Activated CD4-positive, alpha-beta T cell treated with anti-CD3 and anti-CD28 coated beads, Interleukin-2, amount 50 U/mL, for 4 hours (primary cell): Measurements from ENCODE around the gene MPPE1.
A peak's percentile ranks its signal among the peaks of the same experiment; 100 is the strongest.
"Not testable (repeated sequence)": the region's sequence is repeated elsewhere in the genome, so short reads cannot be mapped to it uniquely, and the experiment has no call there.

ENCODE experiments used
- DNase-seq, 2 experiments: peaks; one replicate each; pipeline ENCODE4 v3.0.0-alpha.2; 2020

Gene MPPE1, protein sequence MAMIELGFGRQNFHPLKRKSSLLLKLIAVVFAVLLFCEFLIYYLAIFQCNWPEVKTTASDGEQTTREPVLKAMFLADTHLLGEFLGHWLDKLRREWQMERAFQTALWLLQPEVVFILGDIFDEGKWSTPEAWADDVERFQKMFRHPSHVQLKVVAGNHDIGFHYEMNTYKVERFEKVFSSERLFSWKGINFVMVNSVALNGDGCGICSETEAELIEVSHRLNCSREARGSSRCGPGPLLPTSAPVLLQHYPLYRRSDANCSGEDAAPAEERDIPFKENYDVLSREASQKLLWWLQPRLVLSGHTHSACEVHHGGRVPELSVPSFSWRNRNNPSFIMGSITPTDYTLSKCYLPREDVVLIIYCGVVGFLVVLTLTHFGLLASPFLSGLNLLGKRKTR

DNA sequence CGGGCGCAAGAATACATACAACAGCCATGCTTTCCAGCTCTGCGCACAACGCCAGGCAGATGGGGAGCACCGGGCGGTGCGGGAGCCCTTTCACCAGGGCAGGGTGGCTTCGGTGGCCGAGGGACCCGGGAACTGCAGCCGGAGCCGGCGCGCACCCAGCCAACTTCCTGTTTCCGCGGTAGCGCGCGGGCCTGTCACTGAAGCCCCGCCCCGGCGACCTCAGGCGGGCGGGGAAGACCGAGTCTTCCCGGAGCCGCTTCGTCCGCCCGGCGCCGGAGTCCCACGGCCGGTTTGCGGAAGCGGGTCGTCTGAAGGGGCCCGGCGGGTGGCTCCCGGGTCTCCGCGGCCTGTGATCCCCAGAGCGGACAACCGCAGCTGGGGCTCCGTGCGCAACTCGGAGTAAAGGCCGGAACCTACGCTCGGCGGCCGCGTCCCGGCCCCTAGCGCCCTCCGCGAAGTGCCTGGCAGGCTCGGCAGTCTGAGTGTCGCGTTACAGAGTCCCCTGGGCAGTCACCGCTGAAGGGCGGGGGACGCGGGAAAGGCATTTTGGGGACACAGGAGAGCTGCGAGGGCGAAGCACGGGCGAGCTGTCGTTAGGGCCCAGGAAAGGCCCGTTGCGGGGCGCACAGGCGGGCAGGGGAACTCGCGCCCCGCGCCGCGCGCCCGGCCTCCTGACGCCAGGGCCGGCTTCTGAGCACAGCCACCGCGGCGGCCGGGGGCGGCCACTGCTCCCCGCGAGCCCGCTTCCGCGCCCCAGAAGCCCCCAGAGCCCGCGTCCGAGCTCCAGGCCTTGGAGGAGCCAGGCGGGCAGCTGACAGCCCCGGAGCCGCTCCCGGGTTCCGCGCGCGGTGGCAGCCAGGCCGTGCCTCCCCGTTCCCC lies at the start of gene MPPE1:
Gene MPPE1 (minus strand): TSS at position 136 of the 879 bp plus-strand sequence. CDS start 11,053 bp downstream, outside the sequence.
- peak; percentile 71 to 75 for DNase-seq

DNA sequence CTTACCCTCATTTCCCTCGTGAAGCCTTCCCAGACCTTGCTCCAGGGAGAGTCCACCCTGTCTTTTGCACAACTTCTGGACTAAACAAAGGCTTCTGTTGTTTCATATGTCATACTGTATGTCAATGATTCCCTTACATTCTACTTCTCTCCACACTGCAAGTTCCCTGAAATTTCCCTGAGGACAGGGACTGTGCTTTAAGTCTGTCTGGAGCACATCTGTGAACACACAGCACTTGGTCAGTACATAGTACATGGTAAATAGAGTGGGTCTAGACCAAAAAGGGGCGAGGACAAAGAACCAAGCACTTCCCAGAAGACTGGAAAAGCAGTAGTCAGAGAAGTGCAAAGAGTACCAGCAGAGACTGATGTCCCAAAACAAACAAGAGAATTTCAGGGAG lies 49.5 kb upstream of the MPPE1 start:
- DNase-seq, result no peak

DNA sequence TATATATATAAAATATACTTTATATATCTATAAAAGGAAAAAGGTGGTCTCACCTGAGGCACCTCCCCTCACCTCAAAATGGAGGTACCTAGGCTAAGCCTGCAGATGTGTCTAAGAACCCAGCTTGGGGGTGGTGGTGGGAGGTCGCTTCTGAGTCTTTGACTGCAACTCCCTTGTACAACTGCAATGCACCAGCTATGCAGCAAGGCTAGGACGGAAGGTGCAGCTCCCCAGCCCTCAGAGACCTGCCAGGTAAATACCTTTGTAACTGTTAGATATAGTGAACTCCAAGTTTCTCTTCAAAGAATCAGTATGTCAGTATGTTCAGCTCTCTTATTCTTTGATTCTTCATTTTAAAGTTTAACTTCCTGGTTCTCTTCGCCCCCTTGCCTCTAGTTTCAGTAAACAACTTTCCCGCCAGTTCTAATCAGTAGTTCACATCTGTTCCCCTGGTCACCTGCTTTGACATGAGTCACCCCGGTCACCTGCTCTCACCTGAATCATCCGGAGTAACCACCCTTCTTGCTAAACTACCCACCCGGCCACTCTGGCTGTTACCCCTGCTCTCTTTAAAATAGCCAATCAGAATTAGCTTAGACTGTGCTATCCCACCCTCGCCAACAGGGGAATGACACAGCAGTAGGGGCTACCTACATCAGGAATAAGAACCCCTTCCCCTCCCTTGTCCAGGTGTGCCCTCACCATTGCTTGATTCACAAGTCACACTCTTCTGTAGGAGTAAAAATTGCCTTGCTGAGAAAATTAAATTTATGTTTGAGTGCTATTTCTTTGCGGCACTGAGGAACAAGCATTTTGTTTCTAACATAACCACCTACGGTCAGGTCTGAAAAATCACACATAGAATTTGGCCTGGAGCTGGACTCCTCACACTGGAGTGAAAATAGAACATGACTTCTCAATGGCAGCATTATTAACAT lies 48.5 kb upstream of the MPPE1 start:
- no peak for DNase-seq

DNA sequence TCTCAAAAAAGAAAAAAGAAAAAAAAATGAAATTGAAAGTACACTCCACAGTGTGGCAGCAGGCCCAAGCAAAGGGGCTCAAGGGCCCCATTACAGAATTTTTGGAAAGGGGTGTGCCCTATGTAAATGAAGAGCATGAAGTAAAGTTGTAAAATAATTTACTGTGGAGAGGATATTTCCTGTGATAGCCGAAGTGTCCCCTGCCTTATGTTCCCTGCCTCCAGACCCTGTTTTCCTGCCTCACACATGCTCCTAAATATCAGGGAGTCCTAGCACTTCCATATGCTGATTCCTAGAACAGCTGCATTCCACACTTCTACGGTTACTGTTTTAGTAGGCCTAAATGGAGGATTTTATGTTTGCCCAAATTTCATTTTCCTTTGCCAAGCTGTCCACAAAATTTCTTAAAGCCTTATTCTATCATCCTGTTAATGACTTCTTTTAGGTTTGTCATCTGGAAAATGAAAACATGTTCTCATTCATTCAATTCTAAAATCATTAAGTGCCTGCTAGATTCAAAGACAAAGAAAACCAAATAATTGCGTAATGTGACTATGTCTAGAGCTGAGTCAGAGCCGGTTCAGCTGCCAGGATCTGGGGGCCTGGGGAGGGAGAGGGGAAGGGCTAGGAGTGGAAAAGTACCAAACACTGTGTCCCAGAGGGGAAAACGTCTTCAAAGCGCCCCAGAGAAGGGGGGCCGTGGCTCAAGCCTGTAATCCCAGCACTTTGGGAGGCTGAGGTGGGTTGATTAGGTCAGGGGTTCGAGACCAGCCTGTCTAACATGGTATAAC lies 47.3 kb upstream of the MPPE1 start:
- no peak for DNase-seq

DNA sequence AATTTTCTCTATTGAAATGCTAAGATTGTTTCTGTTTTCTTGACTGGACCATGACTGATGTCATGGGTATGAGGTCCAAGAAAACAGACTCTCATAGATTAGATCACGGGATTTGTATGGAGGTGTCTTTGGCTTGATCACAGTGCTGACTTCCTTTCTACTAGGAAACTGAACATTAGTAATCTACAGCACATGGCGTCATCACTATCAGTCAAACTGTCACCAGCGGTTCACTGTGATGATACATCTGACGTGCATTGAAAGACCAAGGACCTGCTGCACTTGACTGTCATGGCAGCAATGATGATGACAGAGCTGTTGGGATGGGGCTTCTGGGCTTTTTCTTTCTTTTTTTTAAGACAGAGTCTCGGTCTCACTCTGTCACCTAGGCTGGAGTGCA lies 45.0 kb upstream of the MPPE1 start:
- DNase-seq, result no peak

DNA sequence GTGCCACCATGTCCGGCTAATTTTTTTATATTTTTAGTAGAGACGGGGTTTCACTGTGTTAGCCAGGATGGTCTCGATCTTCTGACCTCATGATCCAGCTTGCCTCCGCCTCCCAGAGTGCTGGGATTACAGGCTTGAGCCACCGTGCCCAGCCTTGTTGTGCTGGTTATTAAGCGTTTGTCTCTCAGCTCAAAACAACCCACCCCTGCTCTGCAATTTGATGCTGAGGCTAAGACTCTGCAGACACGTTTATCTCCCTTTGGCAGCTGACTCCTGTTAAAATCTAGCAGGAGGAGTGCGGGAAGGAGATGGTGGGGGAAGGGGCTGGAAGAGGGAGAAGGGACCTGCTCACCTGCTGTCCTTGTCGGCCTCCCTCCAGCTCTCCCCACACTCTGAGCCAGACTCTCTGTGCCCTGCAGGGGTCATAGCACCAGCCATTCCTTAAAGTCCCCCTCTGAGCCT lies 43.3 kb upstream of the MPPE1 start:
- DNase-seq, result no peak

DNA sequence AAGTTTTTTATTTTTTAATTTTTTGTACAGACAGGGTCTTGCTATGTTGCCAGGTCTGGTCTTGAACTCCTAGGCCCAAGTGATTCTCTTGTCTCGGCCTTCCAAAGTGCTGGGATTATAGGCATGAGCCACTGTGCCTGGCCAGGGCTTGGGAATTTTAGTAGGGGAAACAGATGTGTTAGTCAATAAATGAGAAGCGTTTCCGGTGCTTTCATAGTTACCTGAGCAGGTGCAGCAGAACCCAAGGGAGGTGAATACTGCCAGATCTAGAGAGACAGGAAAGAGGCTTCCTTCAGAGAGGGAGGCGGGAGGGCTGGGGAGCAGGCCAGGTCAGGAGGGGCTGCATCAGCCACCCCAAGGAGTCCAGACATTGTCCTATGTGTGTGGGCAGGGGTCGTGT lies 42.7 kb upstream of the MPPE1 start:
- DNase-seq, result no peak

DNA sequence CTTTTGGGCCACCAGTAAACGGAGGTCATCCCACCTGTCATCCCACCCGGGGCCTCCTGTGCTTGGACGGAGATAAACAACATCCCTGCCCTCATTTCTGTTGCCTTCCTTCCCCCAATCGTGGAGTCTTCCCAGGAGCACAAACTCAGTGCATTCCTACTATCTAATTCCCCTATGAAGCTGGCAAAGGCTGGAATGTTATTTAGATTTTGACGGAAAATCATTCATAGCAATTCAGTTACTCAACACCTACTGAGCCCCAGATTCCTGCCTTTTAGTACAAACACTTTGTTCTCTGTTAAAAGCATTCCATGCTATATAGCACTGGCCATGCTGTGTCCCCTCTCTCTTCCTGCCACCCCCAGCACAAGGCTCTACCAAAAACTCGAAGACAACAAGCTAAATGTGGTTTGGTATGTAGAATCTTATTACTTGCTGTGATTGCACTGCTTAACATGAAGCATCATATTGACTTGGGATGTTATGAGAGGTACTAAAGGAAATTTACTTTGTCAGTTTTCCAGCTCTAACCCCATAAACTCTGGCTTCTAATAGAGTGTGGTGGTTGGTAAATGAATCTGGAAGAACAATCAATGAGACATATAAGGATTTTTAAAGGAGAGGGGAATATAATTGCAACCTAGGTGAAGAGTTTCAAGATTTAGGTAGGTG lies 40.9 kb upstream of the MPPE1 start:
- no peak for DNase-seq

DNA sequence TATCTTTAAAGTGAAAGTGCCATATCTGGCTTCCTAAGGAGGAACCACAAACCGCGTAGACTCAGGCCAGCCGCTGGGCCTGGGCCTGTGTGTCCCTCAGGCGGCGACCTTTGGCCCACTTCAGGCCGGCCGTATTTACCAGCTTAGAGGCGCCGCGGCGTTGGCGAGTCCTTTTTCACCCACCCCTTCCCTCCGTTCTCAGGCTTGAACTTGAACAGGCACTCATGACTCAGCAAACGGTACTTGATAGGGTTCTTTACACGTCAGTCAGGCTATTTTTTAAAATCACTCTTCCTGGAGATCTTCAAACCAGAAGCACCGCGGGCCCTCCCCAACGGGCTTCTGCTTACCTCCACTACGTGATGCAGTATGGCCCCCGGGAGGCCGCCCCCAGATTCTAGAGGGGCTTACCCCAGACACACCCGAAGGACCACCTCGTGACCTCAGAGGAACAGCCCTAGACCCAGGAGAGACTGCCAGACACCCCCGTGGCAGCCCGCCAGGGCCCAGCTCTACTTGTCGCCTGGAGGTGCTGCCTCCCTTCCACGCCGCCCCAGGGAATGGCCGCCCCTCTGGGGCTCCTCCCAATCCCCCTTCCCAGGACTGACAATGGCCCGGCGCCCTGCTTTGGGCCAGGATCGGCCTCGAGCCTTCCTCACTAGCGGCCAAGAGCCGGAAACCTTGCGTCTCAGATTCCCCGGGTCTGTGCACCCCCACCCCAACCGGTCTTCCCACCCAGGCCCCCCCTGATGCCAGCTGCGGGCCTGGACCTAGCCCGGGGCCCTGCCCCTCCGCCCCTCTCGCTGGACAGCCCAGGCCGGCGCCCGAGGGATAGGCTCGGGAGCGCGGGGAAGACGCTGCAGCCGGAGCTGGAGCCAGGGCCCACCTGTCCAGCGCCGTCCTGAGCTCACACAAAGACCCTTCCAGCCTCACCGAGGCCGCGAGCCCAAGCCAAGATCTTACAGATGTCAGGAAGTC lies 39.4 kb upstream of the MPPE1 start:
- DNase-seq, result peak; percentile 40 to 42

DNA sequence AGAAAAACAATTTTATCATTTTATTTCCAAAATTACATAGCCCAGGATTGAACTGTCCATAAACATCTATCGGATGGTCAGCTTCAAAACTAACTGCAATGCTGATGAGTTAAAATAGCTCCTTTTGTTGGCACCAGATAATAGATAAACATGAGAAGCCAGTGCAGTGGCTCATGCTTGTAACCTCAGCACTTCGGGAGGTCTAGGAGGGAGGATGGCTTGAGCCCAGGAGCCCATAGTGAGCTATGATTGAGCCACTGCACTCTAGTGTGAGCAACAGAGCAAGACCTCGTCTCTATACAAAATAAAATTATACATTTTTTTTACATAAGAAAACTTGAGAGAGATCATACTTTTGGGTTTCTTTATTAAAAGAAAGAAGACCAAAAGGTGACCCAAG lies 38.6 kb upstream of the MPPE1 start:
- DNase-seq, result no peak

DNA sequence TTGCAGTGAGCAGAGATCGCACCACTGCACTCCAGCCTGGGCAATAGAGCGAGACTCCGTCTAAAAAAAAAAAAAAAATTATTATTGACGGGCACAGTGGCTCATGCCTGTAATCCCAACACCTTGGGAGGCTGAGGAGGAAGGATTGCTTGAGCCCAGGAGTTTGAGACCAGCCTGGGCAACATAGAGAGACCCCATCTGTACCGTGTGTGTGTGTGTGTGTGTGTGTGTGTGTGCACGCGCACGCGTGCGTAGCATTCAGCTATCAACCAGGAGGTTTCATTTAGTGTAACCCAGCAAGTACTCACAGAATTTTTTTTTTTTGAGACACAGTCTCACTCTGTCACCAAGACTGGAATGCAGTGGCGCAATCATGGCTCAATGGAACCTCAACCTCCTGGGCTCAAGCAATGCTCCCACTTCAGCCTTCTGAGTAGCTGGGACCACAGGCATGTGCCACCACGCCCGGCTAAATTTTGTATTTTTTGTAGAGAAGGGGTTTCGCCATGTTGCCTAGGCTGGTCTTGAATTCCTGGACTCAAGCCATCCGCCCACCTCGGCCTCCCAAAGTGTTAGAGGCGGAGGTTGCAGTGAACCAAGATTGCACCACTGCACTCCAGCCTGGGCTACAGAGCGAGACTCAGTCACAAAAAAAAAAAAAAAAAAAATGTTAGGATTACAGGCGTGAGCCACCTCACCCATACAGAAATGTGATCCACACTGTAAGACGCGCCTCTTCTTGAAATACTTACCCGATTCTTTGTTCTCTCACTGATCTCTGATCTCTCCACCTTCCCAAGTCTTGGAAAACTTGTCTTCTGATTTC lies 37.9 kb upstream of the MPPE1 start:
- DNase-seq, result not testable (repeated sequence)

DNA sequence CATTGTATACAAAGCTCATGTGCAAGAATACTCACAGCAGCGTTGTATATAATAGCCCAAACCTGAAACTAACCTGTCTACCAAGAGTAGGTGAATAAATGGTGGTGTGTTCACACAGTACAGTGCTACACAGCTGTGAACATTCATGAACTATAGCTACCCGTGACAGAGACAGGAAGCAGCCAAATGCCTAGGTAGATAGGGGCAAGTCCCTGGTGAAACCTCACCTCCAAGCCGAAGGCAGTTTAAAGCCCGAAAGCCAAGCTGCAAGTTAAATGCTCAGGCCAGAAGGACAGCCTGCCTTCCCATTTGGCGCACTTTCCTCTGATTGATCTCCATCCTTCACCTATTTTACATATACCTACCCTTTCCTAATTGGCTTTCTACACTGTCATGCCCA lies 36.7 kb upstream of the MPPE1 start:
- no peak for DNase-seq

DNA sequence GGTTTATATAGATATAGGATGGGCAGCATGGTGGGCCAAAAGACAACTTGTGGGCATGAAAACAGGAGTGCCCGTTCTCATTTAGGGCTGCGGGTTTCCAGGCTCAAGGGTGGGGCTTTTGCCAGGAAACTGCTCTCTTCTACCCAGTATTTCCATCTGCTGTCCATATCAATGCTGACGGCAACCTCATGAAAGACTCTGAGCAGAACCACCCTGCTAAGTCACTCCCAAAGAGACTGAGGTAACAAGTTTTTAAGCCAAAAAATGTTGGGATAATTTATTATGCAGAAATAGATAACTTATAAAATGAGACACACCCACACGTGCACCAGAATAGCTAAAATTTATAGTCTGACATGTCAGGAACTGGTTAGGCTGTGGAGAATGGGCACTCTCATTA lies 36.1 kb upstream of the MPPE1 start:
- no peak for DNase-seq

DNA sequence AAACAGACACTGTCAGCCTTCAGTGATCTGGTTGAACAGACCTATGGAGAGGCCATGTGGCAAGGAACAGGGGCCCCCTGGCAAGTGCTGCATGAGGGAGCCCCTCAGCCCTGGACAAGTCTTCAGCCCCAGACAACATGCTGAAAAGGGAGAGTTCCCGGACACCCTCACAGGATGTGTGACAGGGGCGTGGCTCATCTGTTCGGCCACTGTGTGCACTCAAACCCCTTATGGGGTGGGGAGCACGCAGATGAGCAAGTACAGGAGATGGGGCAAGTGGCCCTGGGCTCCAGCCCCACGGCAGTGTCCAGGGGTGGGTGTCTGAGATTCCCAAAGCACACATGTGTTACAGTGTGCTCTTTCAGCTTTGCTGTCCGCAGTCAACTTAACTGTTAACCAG lies 35.4 kb upstream of the MPPE1 start:
- DNase-seq, result no peak

DNA sequence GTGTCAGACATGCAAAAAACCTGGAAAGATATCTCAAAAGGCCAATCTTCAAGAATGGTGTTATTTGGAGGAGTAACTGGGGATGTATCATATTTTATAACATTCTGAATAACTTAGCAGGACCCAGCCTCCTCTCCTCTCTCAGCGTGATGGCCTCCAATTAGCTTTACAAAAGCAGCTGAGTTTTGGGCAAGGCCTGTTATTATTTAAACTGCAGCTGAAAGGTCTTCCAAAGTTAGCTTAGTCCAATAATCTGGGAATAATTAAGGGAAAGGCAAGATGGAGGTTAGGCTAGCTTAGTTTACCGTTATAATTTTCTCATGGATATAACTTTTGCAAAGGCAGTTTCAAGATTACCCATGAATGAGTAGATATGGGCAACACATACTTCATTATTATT lies 32.8 kb upstream of the MPPE1 start:
- DNase-seq, result no peak

DNA sequence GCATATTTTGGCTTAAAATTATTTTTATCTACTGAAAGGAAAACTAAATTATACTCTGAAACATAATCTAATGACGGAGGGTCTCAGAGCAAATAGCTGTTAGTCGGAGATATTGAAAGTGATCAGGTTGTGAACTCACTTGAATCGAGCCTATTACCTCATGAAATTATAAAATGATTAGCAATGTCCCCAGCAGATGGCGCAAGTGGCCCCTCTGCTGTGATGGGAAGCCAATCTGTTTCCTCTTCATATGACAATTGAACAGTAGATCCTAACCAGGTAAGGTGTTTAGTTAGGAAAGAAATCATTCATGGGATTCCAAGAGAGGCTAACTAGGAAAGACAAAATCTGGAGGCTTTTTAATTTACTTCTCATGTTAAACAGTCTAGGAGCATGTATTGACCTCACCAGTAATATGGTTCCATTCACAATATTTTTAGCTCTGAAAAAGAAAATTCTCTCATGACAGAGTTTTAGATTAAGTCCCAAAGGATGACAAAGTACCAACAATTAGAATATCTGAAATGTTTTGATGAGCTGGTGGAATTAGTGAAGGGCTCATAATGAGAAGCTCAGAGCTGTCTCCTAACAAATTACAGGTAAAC lies 29.9 kb upstream of the MPPE1 start:
- DNase-seq, result peak; percentile 74 to 75

DNA sequence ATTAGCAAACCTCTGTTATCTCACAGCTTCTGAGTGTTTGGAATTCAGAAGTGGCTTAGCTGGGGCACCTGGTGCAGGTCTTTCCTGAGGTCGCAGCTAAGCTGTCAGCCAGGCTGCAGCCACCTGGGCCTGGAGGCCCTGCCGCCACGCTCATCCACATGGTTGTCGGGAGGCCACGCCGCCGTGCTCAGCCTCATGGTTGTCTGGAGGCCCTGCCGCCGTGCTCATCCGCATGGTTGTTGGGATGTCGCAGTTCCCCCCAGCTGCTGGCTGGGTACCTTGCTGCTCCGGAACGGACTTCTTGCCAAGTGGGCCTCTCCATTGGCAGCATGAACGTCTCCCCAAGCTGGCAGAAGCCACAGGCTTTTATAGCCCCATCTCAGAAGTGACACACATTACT lies 24.3 kb upstream of the MPPE1 start:
- DNase-seq, result no peak

DNA sequence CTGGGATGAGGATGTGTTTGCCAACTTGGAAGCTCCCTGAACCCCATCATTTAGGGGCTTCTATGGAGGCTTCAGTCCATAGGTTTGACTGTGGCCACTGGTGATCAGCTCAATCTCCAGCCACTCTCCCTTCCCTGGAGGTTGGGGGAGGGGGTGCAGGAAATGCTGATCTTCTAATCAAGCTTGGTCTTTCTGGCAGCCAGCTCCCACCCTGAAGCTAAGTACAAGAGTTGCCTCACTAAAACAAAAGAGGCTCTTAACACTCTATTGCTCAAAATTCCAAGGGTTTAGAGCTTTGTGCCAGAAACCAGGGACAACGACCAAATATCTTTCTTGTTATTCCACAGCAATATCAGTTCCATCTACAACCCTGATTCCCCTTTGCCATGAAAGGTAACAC lies 19.4 kb upstream of the MPPE1 start:
- no peak for DNase-seq
